ENCODE data around the gene GLUD1. TPM values are rescaled to one million over a fixed set of nuclear protein-coding genes. Genes with fewer than 3 reads are reported as not detected.
"Not testable (repeated sequence)": the region's sequence is repeated elsewhere in the genome, so short reads cannot be mapped to it uniquely, and the experiment has no call there.

The GLUD1 gene
- total RNA-seq, 4 donors from 2014 or later, result 200 to 262 (median 230) TPM

GRCh38 chr10:87080621-87081020 is 14.0 kb downstream of the GLUD1 start:
- DNase-seq (ENCODE audit: low spot score in 2 of 2); H3K4me3 ChIP-seq (ENCODE audit: low read depth, poor library complexity, severe bottlenecking); intact Hi-C loops (cut with DNase I; ENCODE audit: low total_unique reads): not testable (repeated sequence)
- 96 to 97% methylated on average over 10 to 17 of the region's 31 CpGs for WGBS, 2 donors

DNA sequence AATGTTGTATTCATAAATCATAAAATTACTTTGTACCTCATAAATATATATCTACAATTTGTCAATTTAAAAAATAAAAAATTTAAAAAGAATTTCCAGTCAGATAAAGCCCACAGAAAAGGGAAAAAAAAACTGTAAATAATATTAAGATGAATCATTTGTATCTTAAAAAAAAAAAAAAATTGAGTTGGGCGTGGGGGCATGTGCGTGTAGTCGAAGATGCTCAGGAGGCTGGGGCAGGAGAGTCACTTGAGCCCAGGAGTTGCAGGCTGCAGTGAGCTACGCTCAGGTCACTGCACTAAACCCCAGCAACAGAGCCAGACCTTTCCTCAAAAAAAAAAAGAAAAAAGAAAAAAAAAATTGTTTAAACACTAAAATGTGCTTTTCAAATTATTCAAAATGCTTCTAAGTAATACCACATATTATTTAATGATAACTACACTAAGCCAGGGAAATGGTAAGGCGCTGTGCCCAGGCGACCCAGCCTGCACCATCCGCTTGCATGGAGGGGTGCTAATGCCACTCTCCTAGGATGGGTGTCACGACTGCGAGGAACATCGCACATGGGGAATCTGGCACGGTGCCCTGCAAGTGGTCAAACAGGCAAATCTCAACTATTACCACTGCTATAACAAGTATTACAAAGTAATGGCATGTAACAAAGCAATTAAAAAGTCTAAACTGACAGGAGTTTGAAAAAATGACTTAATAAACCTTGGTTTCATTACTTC is 15.4 kb downstream of the GLUD1 start:
- TF ChIP-seq CTCF (IDR thresholded peaks at IDR 0.05) (no peak), POLR2A (IDR thresholded peaks at IDR 0.05) (no peak)
- H3K4me3 ChIP-seq (ENCODE audit: low read depth, poor library complexity, severe bottlenecking), result no peak overlapping the region
- WGBS, 2 donors, result 60 to 68% methylated on average over 11 of the region's 11 CpGs
- DNase-seq (ENCODE audit: low spot score in 2 of 2), result no peak
- intact Hi-C loops (cut with DNase I; ENCODE audit: low total_unique reads), result no loop called here

GRCh38 chr10:87076421-87076820 is 18.2 kb downstream of the GLUD1 start:
- 90 to 91% methylated on average over 2 of the region's 2 CpGs for WGBS, 2 donors
- DNase-seq (ENCODE audit: low spot score in 2 of 2); intact Hi-C loops (cut with DNase I; ENCODE audit: low total_unique reads); H3K4me3 ChIP-seq (ENCODE audit: low read depth, poor library complexity, severe bottlenecking): not testable (repeated sequence)

GRCh38 chr10:87072449-87072848 is 22.2 kb downstream of the GLUD1 start:
- DNase-seq (ENCODE audit: low spot score in 2 of 2), result no peak
- 76 to 91% methylated on average over 2 of the region's 2 CpGs for WGBS, 2 donors
- H3K4me3 ChIP-seq (ENCODE audit: low read depth, poor library complexity, severe bottlenecking), result no peak overlapping the region
- intact Hi-C loops (cut with DNase I; ENCODE audit: low total_unique reads), result no loop called here
- TF ChIP-seq CTCF (IDR thresholded peaks at IDR 0.05) (no peak), POLR2A (IDR thresholded peaks at IDR 0.05) (no peak)

DNA sequence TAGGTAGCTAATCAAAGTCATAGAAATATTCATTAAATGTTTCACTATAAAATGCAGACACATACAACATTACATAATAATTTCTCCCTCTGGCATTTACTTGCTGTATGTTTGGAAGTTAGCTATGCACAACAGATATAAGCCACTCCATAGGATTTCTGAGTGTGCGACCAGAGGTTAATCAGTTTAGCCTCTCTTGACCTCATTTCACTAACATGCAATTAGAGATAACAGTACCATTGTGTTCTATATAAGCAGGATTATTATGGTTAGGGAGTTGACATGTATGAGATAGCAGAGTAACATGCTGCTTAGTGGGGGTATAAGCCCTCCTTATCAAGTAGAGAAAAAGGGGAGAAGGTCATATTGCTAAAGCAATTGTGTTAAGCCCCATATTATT is 26.4 kb downstream of the GLUD1 start:
- DNase-seq (ENCODE audit: low spot score in 2 of 2), result no peak
- no peak overlapping the region for H3K4me3 ChIP-seq (ENCODE audit: low read depth, poor library complexity, severe bottlenecking)
- intact Hi-C loops (cut with DNase I; ENCODE audit: low total_unique reads), result no loop called here
- TF ChIP-seq CTCF (IDR thresholded peaks at IDR 0.05) (no peak), POLR2A (IDR thresholded peaks at IDR 0.05) (no peak)
- 90 to 95% methylated on average over 1 of the region's 1 CpG for WGBS, 2 donors

- no peak for DNase-seq (ENCODE audit: low spot score in 2 of 2)
- H3K4me3 ChIP-seq (ENCODE audit: low read depth, poor library complexity, severe bottlenecking), result no peak overlapping the region
- intact Hi-C loops (cut with DNase I; ENCODE audit: low total_unique reads), result no loop called here
- TF ChIP-seq CTCF (IDR thresholded peaks at IDR 0.05) (no peak), POLR2A (IDR thresholded peaks at IDR 0.05) (no peak)
- 96 to 100% methylated on average over 1 of the region's 1 CpG for WGBS, 2 donors
These were observed 27.8 kb downstream of the GLUD1 start for GRCh38 chr10:87066865-87067264.

DNA sequence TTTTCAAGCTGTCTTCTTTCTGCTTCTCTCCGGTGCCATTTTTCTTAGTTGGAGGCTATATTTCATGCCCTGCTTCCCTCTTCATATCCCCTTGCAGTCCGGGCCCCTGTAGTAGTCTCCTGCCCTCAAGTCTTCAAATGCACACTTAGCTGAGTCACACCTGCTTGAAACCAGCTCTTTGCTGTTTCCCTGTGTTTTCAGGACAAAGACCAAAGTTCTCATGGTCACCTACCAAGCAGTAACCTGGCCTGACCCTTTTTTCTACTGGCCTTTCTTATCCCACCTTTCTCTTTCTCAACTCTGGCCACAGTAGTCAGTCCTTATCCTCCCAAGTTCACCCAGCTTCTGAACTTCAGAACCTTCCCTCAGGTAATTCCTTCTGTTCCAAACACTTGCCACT is 28.5 kb downstream of the GLUD1 start:
- H3K4me3 ChIP-seq (ENCODE audit: low read depth, poor library complexity, severe bottlenecking), result no peak overlapping the region
- TF ChIP-seq CTCF (IDR thresholded peaks at IDR 0.05) (no peak), POLR2A (IDR thresholded peaks at IDR 0.05) (no peak)
- intact Hi-C loops (cut with DNase I; ENCODE audit: low total_unique reads), result no loop called here
- 93 to 95% methylated on average over 2 of the region's 2 CpGs for WGBS, 2 donors
- DNase-seq (ENCODE audit: low spot score in 2 of 2), result no peak
